Left ventricle myocardium superior (tissue), 1 donor: ENCODE measurements around the gene EXOC6B. TPM values are rescaled to one million over a fixed set of nuclear protein-coding genes. Genes with fewer than 3 reads are reported as not detected.
"Not testable (repeated sequence)": the region's sequence is repeated elsewhere in the genome, so short reads cannot be mapped to it uniquely, and the experiment has no call there.

Source experiments
- ATAC-seq: fragments of 200-7000 bp; cut with Tn5 transposase; one replicate; pipeline ENCODE4 v1.9.1; 2020; ENCODE audit warnings: mild to moderate bottlenecking, moderate library complexity
- DNase-seq: peaks from one replicate; pipeline ENCODE4 v3.0.0-alpha.2; 2020
- intact Hi-C: fragments of 100-400 bp; cut with micrococcal nuclease; formaldehyde crosslinking; loops from one replicate; pipeline ENCODE4 v1.11.0; 2022
- total RNA-seq: library from RNA; stranded (reverse); fragmentation: NEBNext Ultra II Directional; extraction: Animal tissue kit (Norgen Biotek cat#: 25700); gene quantifications from one replicate; pipeline ENCODE4 v1.2.1, GENCODE V29; 2021
- donor health status: DM: no; HTN: yes; CAD: no; lungs with severe emphysema.

EXOC6B gene
- total RNA-seq, 1 donor from 2014 or later = 122 TPM

DNA sequence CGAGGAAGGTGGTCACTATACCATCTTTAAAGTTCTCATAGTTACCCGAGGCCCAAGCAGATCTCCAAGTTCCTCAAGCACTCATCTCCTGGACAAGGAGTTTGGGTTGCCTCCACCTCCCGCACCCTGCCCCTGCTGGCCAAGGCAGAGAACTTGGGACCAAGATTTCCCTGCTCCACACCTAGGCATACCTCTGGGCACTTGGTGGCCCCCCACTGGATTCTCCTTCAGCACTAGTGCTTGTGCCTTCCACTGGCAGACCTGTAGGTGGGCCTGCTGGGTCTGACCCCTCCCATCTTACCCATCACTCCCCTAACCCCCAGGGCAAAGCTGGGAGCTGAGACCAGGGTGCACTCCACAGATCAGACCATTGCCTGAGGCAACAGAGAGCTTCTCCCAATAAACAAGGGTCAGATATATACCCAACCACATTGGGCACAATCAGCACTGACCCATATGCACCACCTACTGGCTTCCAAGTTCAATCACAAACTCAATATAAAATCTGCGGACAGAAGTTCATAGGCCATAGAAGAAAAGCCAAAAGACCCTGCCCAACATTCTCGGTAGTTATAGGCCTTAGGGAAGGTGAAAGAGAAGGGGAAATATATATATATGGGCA, 244.2 kb downstream of the EXOC6B start:
- peak; percentile 16 for ATAC-seq
- intact Hi-C loops = no loop called here
- no peak for DNase-seq

DNA sequence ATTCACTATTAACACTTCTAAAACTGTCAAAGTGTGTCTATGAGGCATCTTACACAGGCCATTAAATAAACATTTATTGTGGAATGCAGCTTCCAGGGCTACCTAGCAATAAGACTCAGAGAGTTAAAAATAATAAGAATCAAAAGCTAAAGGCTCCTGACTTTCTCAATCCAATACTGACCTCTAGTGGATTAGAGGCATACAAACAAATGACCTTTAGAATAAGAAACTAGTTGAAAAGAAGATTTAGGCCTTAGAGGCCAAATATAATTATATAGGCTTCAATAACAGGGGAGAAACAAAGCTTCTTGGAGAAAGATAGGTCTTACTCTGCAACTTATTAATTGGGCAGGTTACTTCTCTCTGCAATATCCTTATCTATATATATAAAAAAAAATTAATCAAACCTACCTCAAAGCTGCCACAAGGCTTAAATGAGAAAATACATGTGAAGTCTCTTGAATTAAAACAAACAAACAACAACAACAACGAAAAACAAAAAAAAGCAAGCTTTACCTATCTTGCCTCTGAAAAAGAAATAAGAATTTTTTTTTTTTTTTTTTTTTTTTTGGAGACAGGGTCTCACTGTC, 246.1 kb downstream of the EXOC6B start:
- intact Hi-C loops = loop anchor here (10.0 kb wide), 2 partner anchors 405 to 655 kb away; no protein-coding TSS in a partner anchor
- ATAC-seq (peak; percentile 56), DNase-seq (no peak)

DNA sequence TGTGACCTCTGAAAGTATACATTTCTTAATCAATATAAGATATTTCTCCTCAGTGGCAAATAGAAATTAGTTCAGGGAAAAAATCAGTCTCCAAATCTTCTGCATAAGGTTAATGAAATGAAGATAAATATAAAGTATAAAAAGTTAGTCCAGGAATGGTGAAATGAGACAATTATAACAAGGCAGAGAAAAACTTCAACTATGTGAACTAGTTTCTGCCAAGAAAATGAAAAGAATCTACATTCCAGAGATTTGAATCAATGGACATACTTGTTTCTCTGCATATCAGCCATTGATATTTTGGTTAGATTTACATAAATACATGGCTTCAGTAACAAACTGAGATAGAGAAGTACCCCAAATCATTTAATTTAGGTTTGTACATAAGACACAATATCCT, 249.0 kb downstream of the EXOC6B start:
- intact Hi-C loops = loop anchor here (10.0 kb wide), 2 partner anchors 402 to 652 kb away; no protein-coding TSS in a partner anchor
- no peak for DNase-seq
- ATAC-seq = no peak

- intact Hi-C loops = loop anchor here (10.0 kb wide), 2 partner anchors 402 to 652 kb away; no protein-coding TSS in a partner anchor
- ATAC-seq (no peak), DNase-seq (no peak)
Measured at GRCh38 chr2:72576459-72576858, 249.4 kb downstream of the EXOC6B start.

- no peak for ATAC-seq
- DNase-seq = no peak
- intact Hi-C loops = loop anchor here (10.0 kb wide), 2 partner anchors 400 to 650 kb away; no protein-coding TSS in a partner anchor
Measured at GRCh38 chr2:72574886-72575285, 250.9 kb downstream of the EXOC6B start.

GRCh38 chr2:72573232-72573631, 252.6 kb downstream of the EXOC6B start:
- ATAC-seq (no peak), DNase-seq (no peak)
- intact Hi-C loops = loop anchor here (10.0 kb wide), 2 partner anchors 398 to 648 kb away; no protein-coding TSS in a partner anchor

GRCh38 chr2:72572501-72572900, 253.3 kb downstream of the EXOC6B start:
- ATAC-seq (no peak), DNase-seq (no peak)
- intact Hi-C loops = loop anchor here (10.0 kb wide), 2 partner anchors 398 to 648 kb away; no protein-coding TSS in a partner anchor

GRCh38 chr2:72570413-72570812, 255.4 kb downstream of the EXOC6B start:
- intact Hi-C loops = loop anchor here (10.0 kb wide), 2 partner anchors 396 to 646 kb away; no protein-coding TSS in a partner anchor

GRCh38 chr2:72562451-72563153, 263.2 kb downstream of the EXOC6B start:
- ATAC-seq (peak; percentile 26), DNase-seq (no peak)
- intact Hi-C loops = no loop called here

More at GRCh38 chr2:72570413-72570812, 255.4 kb downstream of the EXOC6B start:
- DNase-seq (no peak), ATAC-seq (no peak)

DNA sequence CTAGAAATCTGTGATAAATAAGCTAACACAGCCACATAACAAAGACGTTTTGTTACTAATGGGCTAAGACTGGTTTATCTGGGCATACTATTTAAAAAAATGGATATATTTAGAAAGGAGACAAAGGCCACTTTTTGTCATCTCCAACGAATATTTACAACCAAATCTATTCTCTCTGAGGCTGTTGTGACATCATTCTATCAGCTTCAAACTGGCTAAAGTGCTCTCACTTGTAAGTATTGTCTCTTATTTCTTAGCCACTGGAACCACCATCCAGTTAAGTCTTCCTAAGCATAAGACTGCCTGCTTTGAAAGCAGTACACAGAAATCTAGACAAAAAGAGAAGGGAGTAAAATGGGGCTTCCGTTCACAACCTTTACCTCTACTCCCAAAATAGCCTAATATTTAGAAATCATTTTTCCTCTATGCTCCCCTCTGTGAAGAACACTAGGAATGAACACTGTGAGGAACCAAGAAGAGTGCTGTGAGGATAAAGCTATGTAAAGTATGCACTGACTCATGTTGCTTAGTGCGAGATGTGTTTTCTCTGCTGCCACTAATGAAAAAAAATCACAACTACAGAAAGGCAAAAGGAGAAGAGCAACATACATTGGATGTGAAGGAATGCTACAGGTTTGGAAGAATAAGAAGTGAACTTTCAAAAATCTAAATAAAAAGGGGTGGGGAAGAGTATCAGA, 264.1 kb downstream of the EXOC6B start:
- DNase-seq (no peak), ATAC-seq (peak; percentile 81)
- intact Hi-C loops = no loop called here

- intact Hi-C loops = no loop called here
- DNase-seq (no peak), ATAC-seq (no peak)
Measured at GRCh38 chr2:72555943-72556342, 269.9 kb downstream of the EXOC6B start.

DNA sequence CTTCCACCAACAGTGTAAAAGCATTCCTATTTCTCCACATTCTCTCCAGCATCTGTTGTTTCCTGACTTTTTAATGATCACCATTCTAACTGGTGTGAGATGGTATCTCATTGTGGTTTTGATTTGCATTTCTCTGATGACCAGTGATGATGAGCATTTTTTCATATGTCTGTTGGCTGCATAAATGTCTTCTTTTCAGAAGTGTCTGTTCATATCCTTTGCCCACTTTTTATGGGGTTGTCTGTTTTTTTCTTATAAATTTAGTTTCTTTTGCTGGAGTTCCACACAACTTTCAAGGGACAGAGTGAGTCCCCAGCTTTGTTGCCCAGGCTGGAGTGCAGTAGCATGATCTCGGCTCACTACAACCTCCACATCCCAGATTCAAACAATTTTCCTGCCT, 270.5 kb downstream of the EXOC6B start:
- DNase-seq, intact Hi-C loops, ATAC-seq: not testable (repeated sequence)

GRCh38 chr2:72554910-72555309, 270.9 kb downstream of the EXOC6B start:
- intact Hi-C loops, ATAC-seq, DNase-seq: not testable (repeated sequence)

GRCh38 chr2:72554381-72554780, 271.5 kb downstream of the EXOC6B start:
- no peak for DNase-seq
- no peak for ATAC-seq
- intact Hi-C loops = no loop called here

DNA sequence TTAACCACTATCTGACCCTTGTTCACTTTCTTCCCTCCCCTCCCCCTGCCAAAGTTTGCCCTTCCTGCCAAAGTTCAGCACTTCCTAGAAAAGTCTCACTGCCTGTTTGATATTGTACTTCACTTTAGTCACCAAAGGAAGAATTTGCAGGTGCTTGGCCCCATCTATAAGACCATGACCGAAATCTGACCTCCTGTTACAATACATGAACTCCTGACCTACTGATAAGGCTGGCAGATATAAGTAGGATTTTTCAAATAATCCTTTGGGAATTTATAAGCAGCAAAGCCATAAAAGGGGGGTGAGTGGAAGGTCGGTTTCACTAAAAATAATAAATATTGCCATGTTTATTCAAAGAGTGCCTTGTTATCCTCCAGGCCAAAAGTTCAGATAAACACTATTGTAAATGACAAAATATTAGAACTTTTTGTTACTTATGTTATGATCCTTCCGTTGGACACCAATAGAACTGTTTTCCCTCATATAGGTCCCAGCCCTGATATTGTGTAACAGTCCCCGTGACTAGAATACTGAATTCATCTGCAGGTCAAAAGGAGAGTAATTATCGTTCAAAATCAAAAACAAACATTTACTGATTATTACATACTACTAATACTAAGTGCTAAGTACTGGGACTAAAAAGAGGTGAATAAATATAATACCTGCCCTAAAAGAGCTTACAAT, 277.6 kb downstream of the EXOC6B start:
- no peak for DNase-seq
- intact Hi-C loops = no loop called here
- ATAC-seq = no peak

GRCh38 chr2:72545790-72546189, 280.0 kb downstream of the EXOC6B start:
- no peak for ATAC-seq
- no peak for DNase-seq
- intact Hi-C loops = no loop called here

DNA sequence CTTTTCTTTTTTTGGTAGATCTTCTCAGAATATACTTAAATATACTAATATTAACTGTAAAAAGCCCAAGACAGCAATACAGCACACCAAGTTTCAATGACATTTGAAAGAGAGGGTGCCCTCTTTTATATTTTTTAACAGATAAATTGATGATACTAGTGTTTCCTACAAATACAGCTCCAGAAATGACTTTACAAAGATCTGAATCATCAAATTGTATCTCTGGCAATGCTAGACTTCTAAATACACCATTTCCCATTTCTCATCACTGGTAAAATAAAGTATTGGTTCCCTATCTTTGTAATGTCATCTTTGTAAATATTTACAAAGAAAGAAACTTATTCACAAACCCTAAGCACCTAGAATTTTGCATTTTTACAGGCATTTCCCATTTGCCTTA, 281.3 kb downstream of the EXOC6B start:
- ATAC-seq (no peak), DNase-seq (no peak)
- intact Hi-C loops = no loop called here

- DNase-seq (no peak), ATAC-seq (no peak)
Measured at GRCh38 chr2:72543497-72544216, 282.2 kb downstream of the EXOC6B start.

More at GRCh38 chr2:72543497-72544216, 282.2 kb downstream of the EXOC6B start:
- intact Hi-C loops = no loop called here
